Measurements from ENCODE around the gene FJX1.

- TF ChIP-seq CTCF (IDR thresholded peaks at IDR 0.05) = no peak
- TF ChIP-seq, protein P1, sequence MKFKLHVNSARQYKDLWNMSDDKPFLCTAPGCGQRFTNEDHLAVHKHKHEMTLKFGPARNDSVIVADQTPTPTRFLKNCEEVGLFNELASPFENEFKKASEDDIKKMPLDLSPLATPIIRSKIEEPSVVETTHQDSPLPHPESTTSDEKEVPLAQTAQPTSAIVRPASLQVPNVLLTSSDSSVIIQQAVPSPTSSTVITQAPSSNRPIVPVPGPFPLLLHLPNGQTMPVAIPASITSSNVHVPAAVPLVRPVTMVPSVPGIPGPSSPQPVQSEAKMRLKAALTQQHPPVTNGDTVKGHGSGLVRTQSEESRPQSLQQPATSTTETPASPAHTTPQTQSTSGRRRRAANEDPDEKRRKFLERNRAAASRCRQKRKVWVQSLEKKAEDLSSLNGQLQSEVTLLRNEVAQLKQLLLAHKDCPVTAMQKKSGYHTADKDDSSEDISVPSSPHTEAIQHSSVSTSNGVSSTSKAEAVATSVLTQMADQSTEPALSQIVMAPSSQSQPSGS (CRISPR knock-in tag; IDR thresholded peaks at IDR 0.05; ENCODE audit: borderline replicate concordance, low read depth) = no peak
Observed at GRCh38 chr11:35598254-35599125, 19.8 kb upstream of the FJX1 start.
